22Rv1 (cell line): ENCODE measurements around the gene RCSD1.

Experiments used
- CTCF ChIP-seq: fragments of 450-650 bp; IDR thresholded peaks from 2 replicates; pipeline ENCODE4 v1.5.1; 2017; ENCODE audit warnings: mild to moderate bottlenecking
- ZFX ChIP-seq: fragments of 450-650 bp; IDR thresholded peaks from 2 replicates; pipeline ENCODE4 v1.6.1; 2017; ENCODE audit warnings: antibody characterized with exemption, borderline replicate concordance

- TF ChIP-seq CTCF (no peak), ZFX (no peak)
Measured at GRCh38 chr1:167676916-167677848, 47.1 kb downstream of the RCSD1 start.
